Skeletal muscle cell (primary cell): ENCODE data around the gene NRG3.

Experiments
- DNase-seq: peaks from one replicate; pipeline ENCODE4 v3.0.0-alpha.2; 2010; ENCODE audit warnings: low read depth
- H3K4me3 ChIP-seq: 2 replicates; pipeline ENCODE4 v1.5.1; 2011; ENCODE audit warnings: low read depth, mild to moderate bottlenecking, control low read depth, low read length, moderate library complexity

NRG3 gene

DNA sequence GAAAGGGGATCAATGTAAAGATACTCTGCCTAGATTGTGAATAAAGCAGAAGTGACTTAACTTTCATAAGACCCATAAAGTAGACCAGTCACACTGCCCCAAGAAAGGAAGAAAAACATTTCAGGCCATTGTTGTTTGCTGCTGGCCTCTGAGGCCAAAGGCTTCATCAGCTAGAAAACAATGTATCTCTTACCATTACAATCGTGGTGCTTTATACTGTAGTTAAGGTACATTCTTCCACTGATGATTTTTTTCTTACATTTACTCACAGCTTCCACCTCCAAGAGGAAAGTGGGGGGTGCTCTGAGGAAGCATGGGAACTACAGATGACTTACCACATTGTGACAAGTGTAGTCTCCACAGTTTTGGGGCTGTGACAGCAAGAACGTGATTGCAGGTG is 68.6 kb downstream of the NRG3 start:
- no peak overlapping the region for H3K4me3 ChIP-seq
- no peak for DNase-seq

DNA sequence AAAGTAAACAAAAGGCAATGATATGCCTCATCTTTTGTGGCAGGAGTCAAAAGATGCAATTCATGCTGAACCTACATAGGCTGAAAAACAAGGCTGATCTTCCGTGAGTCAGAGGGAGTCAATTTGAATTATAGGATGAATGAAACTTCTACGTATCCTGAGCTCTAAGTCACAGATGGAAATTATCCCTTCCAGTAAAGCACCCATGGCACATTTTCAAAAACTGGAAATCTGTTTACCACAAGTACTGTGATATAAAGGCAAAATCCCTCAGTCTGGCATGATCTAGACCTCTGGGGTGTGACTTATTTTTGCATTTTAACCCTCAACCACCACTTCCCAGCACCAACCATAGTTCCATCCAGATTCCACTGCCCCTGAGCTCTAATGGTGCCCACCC is 69.6 kb downstream of the NRG3 start:
- no peak overlapping the region for H3K4me3 ChIP-seq
- DNase-seq: no peak

DNA sequence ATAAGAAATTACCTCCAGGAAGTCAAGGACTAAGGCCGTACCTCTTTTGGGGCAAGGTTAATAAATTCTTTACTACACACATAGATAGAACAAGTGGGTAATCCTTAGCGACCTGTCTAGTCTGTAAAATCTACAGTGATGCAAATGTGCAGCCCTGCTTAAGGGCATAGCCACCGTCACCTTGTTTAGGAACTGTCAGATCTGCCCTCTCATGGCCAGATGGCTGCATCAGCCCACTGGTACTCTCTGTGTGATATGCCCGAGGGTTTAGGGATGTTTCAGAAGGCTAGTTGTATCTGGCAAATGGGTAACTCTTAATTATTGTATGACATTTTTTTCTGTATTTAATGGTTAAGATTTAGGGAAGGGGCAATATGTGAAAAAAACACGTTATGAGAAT is 74.3 kb downstream of the NRG3 start:
- DNase-seq: no peak
- no peak overlapping the region for H3K4me3 ChIP-seq

DNA sequence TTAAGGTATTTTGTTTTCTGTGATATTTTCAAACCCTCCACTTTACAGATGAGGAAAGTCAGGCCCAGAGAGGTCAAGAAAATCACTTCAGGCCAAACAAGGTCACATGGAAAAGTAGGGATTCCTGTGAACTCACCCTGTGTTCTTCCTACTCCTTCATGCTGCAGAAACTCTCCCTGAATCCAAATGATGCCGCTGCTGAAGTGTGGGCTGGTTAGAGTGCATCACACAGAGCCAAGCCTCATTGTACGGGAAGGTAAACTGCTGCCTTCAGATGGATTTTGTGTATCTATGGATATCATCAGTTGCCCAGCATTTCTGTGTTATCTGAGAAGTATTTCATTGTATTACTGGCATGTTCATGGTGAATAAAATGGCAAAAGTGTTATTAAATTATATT is 75.4 kb downstream of the NRG3 start:
- no peak for DNase-seq
- no peak overlapping the region for H3K4me3 ChIP-seq

DNA sequence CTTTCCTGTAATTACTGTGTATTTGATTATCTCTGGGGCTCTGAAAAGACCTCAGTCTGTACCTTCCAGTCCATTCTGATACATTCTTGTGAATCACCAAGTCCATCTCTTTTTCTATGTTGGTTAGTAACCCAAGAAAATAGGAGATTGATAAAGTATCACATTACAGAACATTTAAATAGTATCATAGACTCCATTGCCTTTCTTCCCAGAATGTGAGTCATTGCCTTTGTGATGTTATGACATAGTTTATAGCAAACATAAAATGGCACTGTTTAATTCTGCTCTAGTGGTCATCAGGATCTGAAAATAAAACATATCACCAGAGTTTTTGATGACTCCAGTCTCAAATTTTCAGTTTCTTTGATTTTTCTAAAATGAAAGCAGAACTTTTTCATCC is 78.4 kb downstream of the NRG3 start:
- no peak overlapping the region for H3K4me3 ChIP-seq
- no peak for DNase-seq

DNA sequence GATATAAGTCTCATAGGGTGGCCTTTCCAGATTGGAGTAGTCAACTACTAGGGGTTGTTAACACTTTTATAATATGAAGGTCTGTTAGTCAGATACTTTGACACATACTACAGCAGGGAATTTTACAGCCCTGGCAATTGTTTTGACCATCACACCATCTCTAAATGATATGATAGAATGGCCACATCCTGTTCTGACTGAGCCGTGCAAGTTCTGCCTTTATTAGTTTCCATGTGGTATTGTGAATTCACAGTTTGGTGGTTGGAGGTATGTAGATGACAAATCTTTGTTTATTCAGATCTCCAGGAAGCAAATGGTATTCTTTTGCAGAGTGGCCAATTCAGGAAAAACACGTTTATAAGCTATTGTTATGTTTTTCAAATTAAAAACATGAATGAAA is 83.0 kb downstream of the NRG3 start:
- no peak overlapping the region for H3K4me3 ChIP-seq
- DNase-seq: no peak

DNA sequence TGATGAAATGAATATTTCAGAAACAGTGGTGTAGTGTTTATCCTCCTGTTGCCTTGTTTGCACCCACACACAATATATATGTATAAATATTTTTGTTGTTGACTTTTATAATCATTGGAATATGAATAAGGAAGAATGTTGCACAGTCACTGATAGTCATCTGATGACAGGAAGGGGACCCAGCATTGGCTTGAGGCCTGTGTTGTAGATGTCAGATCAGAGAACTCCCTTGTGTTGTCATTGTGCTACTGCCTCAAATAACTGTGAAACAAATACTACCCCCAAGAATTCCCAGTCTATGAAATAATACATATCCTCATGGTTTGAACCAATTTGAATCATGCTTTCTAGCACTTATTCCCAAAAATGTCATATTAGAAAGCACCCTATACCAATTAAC is 84.0 kb downstream of the NRG3 start:
- no peak overlapping the region for H3K4me3 ChIP-seq
- DNase-seq: no peak

DNA sequence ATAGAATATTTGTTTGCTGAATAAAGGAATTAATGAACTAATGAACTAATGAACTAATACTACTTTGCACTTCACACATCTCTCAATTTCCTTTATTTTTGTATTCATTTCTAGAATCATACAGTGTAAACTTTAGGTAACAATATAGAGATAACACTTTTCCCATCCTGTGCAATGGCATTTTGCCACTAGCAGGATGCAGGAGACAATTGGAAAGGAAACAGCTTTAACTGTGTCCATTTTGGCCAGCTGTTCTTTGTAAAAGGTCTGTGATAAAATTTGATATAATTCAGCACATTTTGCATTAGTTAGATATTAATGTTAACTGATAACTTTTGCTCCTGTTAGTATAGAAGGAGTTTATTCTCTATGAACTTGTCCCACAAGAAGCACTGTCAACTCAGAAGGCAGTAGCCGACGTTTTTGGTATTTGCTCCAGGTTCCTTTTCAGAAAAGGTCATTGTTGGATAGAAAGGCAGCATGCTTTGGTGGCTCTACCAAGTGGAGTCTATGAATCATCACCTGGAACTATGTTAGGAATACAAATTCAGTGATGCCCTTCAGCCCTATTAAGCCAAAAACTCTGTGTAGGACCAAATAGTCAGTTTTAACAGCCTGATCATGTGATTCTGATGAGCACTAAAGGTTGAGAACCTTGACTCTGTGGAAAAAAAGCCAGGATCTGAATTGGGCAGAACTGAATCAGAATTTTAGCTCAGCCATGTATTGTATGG is 86.6 kb downstream of the NRG3 start:
- H3K4me3 ChIP-seq: no peak overlapping the region
- no peak for DNase-seq

DNA sequence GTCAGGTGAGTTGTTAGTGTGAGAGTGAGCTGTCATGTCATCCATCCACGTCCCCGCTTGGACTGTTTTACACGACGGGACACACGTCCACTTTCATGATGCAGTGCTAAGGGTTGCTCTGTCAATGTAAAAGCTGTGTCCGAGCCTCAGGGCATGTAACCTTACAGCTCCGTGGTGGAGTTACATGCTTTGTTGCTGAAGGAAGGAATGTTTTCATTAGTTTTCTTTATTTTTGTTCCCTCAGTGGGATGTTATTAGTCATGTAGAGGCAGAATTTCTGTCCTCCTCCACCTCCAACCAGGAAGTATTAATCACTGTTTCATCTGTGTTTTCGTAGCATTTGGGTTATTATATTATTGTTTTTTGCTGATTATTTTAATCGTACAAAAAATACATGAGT is 88.6 kb downstream of the NRG3 start:
- DNase-seq: no peak
- no peak overlapping the region for H3K4me3 ChIP-seq

DNA sequence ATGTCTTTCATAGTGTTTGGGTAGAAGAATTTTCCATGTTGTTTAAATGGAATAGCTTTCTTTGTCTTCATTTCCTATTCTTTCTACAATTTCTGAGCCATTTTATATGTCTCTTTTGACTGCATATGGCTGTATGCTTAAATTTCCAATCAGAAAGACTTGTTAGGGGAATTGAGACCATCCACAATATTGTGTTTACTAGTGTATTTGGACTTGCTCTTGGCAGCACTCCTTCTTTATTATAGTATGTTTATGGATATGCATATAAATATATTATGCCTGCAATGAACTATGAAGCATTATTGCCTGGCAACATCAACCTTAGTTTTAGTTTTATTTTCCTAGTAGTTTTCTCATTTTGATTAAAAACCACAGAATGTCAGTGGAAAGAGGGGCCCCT is 92.7 kb downstream of the NRG3 start:
- DNase-seq: no peak
- H3K4me3 ChIP-seq: no peak overlapping the region

DNA sequence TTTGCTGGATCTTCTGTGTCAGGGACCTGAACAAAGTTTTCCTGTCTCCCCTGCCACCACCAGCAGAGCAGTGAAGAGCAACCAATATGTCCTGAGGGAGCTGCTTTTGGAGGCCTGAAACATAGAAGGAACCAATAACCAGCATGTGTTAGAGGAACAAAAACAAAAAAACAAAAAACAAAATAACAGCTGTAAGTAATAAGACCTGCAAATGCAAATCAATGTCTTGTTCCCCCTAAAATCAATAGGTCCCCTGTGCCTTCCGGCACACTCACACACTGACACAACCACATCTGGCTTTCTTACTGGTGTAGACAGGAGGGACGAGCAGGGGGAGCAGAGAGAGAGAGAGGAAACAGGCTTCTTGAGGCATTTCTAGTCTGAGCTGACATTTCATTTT is 94.1 kb downstream of the NRG3 start:
- H3K4me3 ChIP-seq: no peak overlapping the region
- DNase-seq: no peak

DNA sequence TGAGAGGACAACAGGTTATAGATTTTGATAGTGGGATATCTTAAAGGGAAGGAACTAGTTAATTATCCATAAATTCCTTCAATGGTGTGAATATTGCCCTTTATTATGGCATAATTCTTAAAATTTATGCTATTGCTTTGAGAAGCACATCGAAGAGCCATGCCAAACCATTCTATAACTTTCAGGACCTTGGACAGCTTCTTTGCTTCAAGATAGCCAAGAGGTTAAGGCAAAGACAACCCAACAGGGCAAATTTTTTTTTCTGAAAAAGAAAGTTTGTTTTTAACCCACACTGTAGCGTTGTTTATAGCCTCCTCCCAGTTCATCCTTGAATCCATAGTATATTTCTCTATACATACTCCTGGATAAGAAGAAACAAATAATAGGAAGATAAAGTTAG is 103.2 kb downstream of the NRG3 start:
- no peak for DNase-seq
- no peak overlapping the region for H3K4me3 ChIP-seq

DNA sequence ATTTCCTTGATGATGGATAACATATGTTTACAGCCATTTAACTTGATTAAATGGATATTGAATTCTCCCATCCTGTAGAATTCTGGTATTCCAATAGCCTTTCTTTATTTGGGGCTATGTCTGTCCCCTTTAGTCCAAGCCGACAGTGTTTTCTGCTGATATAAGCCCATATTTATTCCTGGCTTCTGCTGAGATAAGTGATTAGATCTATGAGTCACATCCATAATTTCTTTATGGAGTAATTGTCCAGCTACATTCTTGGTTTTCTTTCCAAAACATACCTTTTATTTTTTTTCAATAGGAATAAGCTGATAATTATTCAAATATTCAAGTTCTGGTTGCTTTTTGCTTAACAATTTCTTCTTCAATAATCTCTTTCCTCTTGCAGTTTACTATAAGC is 106.7 kb downstream of the NRG3 start:
- no peak overlapping the region for H3K4me3 ChIP-seq
- DNase-seq: no peak

DNA sequence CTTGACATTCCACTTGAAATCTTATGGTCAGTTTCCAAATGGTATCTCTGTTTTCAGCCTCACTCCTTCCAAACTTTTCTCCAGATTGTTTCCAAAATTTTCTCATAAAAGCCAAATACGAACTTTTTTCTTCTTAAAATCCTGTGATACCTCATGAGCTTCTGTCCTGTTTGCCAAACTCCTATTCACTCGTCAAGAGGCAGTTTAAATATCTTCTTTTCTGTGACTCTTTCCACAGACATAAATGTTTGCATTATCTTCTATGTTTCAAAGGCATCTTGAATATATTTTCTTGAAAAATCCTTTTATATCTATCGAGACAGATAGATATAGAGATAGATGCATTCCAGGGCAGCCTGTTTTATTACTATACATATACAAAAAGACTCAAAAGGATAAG is 109.4 kb downstream of the NRG3 start:
- no peak for DNase-seq
- no peak overlapping the region for H3K4me3 ChIP-seq

DNA sequence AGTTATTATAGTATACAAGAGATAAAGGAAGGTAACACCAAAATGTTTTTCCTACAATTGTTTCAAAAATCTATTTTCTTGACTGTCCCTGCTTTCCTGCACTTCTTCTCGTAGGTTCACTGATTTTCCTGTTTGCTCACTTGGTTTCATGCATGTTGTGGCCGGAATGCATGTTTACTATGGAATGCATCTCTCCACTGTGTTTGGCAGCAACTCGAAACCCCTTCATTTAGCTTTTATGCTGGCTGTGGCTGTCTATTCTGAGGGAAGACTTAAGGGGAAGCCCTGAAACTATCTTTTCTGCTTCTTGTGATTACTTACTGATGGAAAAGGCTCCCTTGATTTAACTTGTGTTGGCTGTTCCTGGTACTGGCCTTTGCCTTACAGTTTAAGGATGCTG is 120.3 kb downstream of the NRG3 start:
- DNase-seq: no peak
- no peak overlapping the region for H3K4me3 ChIP-seq

DNA sequence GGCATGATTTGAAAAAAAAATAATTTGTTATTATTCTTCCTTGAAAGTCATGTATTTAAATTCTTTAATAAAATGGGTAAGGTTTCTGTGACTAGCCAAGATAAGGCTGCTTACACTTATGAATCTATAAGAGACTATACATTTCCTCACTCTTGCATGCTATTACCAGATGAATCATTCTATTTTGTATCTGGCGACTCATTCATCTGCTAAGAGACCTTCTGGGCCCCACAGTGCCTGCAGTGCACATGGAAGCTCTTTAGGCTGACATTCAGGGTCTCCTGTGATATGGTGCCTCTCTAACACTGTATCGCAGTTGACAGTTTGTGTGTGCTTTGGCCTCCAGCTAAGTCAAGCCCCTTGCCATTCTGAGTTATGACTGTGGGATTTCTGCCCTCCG is 121.9 kb downstream of the NRG3 start:
- no peak for DNase-seq
- H3K4me3 ChIP-seq: no peak overlapping the region

DNA sequence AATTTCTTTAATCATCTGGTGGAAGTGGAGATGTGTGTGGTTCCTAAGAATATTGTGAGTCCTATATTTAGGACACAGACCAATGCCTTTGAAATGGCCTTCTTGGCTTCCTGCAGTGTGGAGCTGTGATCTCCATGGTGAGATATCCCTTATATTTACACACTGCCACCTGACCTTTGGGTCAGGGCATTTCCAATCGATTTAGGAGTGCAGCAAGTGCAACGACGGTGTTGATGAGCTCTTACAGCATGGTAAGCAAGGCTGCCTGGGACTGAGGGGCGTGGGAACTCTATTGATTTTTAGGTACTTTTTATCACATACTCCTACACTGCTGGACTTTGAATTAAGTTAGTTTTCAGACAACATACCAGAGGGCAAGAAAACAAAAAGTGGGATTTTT is 146.0 kb downstream of the NRG3 start:
- DNase-seq: no peak
- no peak overlapping the region for H3K4me3 ChIP-seq

DNA sequence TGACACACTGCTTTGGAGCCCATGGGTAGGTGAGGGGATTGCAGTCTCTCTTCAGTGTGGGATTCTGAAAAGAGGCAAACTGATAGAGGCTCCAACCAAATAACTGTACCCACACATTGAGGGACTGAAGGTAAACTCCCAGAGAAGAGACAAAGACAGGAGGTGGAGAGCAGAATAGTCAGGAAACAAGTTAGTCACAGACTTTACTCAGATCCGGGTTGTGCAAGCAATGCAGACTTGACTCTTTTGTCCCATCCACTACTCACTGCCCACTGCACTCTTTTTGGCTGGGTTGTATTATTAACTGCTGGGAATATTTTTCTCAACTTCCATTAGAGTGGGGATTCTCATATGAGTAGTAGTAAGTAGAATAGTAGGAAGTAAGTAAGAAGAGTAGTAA is 152.7 kb downstream of the NRG3 start:
- no peak overlapping the region for H3K4me3 ChIP-seq
- DNase-seq: no peak

DNA sequence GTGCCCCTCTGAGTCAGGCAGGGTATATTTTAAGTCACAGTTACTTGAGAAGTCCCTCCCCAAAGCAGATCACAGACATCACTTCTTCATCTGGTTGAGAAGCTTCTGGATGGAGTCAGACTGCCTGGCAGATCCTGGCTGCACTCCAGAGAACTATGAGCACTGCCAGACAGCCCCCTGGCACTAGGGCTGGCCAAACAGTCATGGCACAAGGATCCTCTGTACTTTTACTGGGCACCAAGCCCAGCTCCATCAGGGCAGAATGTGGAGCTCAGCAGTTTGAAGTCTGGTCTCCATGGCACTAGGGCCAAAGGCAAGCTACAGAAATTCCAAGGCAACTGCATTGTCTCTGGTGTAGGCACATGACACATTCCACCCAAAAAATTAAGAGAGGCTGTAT is 162.1 kb downstream of the NRG3 start:
- DNase-seq: no peak
- H3K4me3 ChIP-seq: no peak overlapping the region

DNA sequence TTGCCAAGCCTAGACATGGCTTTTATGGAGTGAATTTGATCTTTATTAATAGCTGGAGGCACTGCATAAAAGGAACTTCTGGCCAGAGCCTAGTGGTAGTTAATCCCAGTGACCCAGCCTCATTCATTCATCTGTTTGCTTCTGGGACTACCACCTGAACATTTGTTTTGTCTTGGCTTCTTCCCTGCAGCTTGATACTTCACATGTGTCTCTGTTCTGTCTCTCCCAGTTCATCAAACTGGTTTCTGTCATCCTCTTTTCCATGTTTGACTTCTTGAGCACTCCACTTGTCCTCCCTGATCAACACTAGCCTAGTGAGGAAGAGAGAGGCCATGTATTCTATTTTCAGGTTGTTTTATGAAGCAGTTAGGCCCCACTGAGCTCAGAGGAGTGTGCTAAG is 163.6 kb downstream of the NRG3 start:
- DNase-seq: no peak
- no peak overlapping the region for H3K4me3 ChIP-seq

DNA sequence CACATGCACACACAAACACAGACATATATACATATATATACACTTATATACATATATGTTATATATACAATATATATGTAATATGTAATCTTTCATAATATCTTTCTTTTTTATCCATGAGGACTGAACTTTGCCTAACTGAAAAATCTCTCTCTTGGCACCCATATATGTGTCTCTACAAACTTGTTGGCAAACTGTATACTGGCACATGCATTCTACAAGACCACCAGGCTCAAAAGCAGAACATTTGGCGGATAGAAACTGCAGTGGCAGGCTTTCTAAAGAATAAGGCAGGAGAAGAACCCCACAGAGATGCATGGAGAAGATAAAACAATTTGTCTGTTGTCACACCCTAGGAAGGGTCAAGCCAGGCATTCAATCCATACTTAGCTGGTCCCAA is 165.3 kb downstream of the NRG3 start:
- DNase-seq: no peak
- no peak overlapping the region for H3K4me3 ChIP-seq

DNA sequence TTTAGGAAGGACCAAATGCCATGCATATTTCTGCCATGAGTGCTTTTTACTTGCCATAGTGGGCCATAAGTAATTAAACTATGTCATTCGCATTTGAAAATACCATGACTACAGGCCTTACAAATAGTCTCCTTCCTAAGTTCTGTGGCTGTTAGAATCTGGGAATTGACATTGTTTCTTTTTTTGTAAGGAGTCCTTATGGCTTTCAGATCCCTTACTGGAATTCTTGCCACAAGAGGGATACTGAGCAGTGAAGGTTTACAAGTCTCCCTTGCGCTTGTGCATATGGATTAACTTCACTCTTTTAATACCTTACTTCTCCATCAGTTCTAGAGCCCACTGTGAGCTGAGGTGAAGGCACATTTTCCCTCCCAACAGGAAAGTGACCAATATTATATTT is 166.0 kb downstream of the NRG3 start:
- DNase-seq: no peak
- H3K4me3 ChIP-seq: no peak overlapping the region
